Fibroblast of upper back skin (primary cell): ENCODE results near the gene TECR.
A peak's percentile ranks its signal among the peaks of the same experiment; 100 is the strongest.
"Not testable (repeated sequence)": the region's sequence is repeated elsewhere in the genome, so short reads cannot be mapped to it uniquely, and the experiment has no call there.

Experiments
- DNase-seq: peaks from one replicate; pipeline ENCODE4 v3.0.0-alpha.2; 2013

TECR gene

GRCh38 chr19:14529254-14530004, at the start of gene TECR:
TSS of gene TECR (plus strand) at chr19:14529594. CDS start at chr19:14529697, 103 bp downstream.
- peak; percentile 100 for DNase-seq

- DNase-seq, result no peak
Measured at GRCh38 chr19:14479975-14480699, 49.3 kb upstream of the TECR start.

GRCh38 chr19:14480700-14481079, 48.7 kb upstream of the TECR start:
- peak; percentile 63 for DNase-seq

- no peak for DNase-seq
Measured at GRCh38 chr19:14482172-14482941, 47.0 kb upstream of the TECR start.

GRCh38 chr19:14487370-14488125, 41.8 kb upstream of the TECR start:
- DNase-seq, result no peak

GRCh38 chr19:14492756-14493337, 36.5 kb upstream of the TECR start:
- DNase-seq, result no peak

- DNase-seq, result no peak
Measured at GRCh38 chr19:14494411-14494810, 35.0 kb upstream of the TECR start.

GRCh38 chr19:14494910-14495671, 34.3 kb upstream of the TECR start:
- no peak for DNase-seq

- DNase-seq, result no peak
Measured at GRCh38 chr19:14495672-14496028, 33.7 kb upstream of the TECR start.

- DNase-seq, result peak; percentile 99
Measured at GRCh38 chr19:14496029-14496833, 33.2 kb upstream of the TECR start, which contains the start of gene GIPC1. TSS of gene GIPC1 (minus strand) at chr19:14496127. CDS start at chr19:14482976, 13,151 bp downstream.

- DNase-seq, result no peak
Measured at GRCh38 chr19:14496834-14497227, 32.6 kb upstream of the TECR start.

- DNase-seq, result no peak
Measured at GRCh38 chr19:14497228-14497921, 32.0 kb upstream of the TECR start.

GRCh38 chr19:14502334-14503092, 26.9 kb upstream of the TECR start:
- peak; percentile 19 for DNase-seq

GRCh38 chr19:14503285-14503684, 26.1 kb upstream of the TECR start:
- no peak for DNase-seq

- DNase-seq, result not testable (repeated sequence)
Measured at GRCh38 chr19:14504575-14504974, 24.8 kb upstream of the TECR start.

GRCh38 chr19:14505488-14506239, 23.7 kb upstream of the TECR start:
- peak; percentile 86 for DNase-seq

- DNase-seq, result peak; percentile 49
Measured at GRCh38 chr19:14507704-14508542, 21.5 kb upstream of the TECR start.
